Left lung (tissue), 10 donors: Measurements from ENCODE around the gene XXYLT1. TPM values are rescaled to one million over a fixed set of nuclear protein-coding genes. Genes with fewer than 3 reads are reported as not detected.
"Not testable (repeated sequence)": the region's sequence is repeated elsewhere in the genome, so short reads cannot be mapped to it uniquely, and the experiment has no call there.

Experiments used
- ATAC-seq: fragments of 200-7000 bp; cut with Tn5 transposase; one replicate; pipeline ENCODE4 v1.9.1; 2020; ENCODE audit warnings: moderate library complexity
- DNase-seq, 4 donors: peaks; one replicate each; pipeline ENCODE4 v3.0.0-alpha.2; 2013 to 2020
- H3K27ac ChIP-seq, 2 donors: fragments of 200-600 bp; sonication (generic) in 1 of 2; one replicate each; pipeline versions ENCODE4 v1.5.0 to v1.8.0; 2020 to 2021
- H3K27me3 ChIP-seq, 2 donors: fragments of 200-600 bp; sonication (generic) in 1 of 2; one replicate each; pipeline versions ENCODE4 v1.5.0 to v1.8.0; 2020 to 2021
- H3K36me3 ChIP-seq, 2 donors: fragments of 200-600 bp; sonication (generic) in 1 of 2; one replicate each; pipeline versions ENCODE4 v1.5.0 to v1.8.0; 2020 to 2021
- H3K4me1 ChIP-seq, 2 donors: fragments of 200-600 bp; one replicate each; pipeline ENCODE4 v1.8.0; 2021
- H3K4me3 ChIP-seq, 2 donors: fragments of 200-600 bp; sonication (generic) in 1 of 2; one replicate each; pipeline versions ENCODE4 v1.5.0 to v1.8.0; 2020 to 2021; ENCODE audit warnings: mild to moderate bottlenecking in 1 of 2
- H3K9me3 ChIP-seq, 2 donors: fragments of 200-600 bp; sonication (generic) in 1 of 2; one replicate each; pipeline versions ENCODE4 v1.5.0 to v1.8.0; 2020 to 2021
- CTCF ChIP-seq, 2 donors: fragments of 200-600 bp; sonication (generic) in 1 of 2; IDR thresholded peaks; one replicate each; pipeline versions ENCODE4 v1.5.0 to v1.8.0; 2021; ENCODE audit warnings: antibody characterized with exemption in 2 of 2
- intact Hi-C, 2 donors: fragments of 100-400 bp; cut with DNase I; formaldehyde crosslinking; loops; one replicate each; pipeline versions ENCODE4 v1.11.2 to v1.14.2; 2022
- polyA plus RNA-seq, 6 donors: library from polyadenylated mRNA; unstranded; fragments of 120-200 nt; gene quantifications; one replicate each; pipeline ENCODE4 v1.2.1, GENCODE V29; 2013; ENCODE audit not compliant: insufficient read length in 6 of 6
- total RNA-seq, 2 donors: library from RNA; stranded (reverse); fragmentation: NEBNext Ultra II Directional; extraction: Animal tissue kit (Norgen Biotek cat#: 25700); gene quantifications; one replicate each; pipeline ENCODE4 v1.2.1, GENCODE V29; 2021
- donor health status: DM: no; HTN: yes; CAD: no.
- donor health status: DM: no; HTN: no; CAD: no.

The XXYLT1 gene
- total and polyA plus RNA-seq, 8 donors: 11.3 to 31.1 (median 25.5) TPM

- DNase-seq (no peak), ATAC-seq (peak; percentile 68)
- TF ChIP-seq CTCF (IDR thresholded peaks at IDR 0.05): no peak
- intact Hi-C loops: no loop called here
- peak overlapping the region in 1 of 2 donors; percentile 51 for H3K27ac ChIP-seq
- H3K9me3 ChIP-seq: peaks cover 0 to 18% of the 10 kb centered on the region in 2 donors
- no peak overlapping the region for H3K4me3 ChIP-seq
- H3K27me3 ChIP-seq: no peaks in the 10 kb centered on the region
- H3K4me1 ChIP-seq: peaks cover 8 to 30% of the 10 kb centered on the region in 2 donors
- no peaks in the 10 kb centered on the region for H3K36me3 ChIP-seq
These were observed 83.1 kb downstream of the XXYLT1 start for GRCh38 chr3:195187609-195188425.

- H3K27ac ChIP-seq, H3K4me3 ChIP-seq, ATAC-seq, DNase-seq, H3K36me3 ChIP-seq, intact Hi-C loops, H3K27me3 ChIP-seq: not testable (repeated sequence)
- H3K9me3 ChIP-seq: peaks cover 0 to 16% of the 10 kb centered on the region in 2 donors
- peaks cover 16 to 36% of the 10 kb centered on the region in 2 donors for H3K4me1 ChIP-seq
These were observed 84.3 kb downstream of the XXYLT1 start for GRCh38 chr3:195186710-195187047.

DNA sequence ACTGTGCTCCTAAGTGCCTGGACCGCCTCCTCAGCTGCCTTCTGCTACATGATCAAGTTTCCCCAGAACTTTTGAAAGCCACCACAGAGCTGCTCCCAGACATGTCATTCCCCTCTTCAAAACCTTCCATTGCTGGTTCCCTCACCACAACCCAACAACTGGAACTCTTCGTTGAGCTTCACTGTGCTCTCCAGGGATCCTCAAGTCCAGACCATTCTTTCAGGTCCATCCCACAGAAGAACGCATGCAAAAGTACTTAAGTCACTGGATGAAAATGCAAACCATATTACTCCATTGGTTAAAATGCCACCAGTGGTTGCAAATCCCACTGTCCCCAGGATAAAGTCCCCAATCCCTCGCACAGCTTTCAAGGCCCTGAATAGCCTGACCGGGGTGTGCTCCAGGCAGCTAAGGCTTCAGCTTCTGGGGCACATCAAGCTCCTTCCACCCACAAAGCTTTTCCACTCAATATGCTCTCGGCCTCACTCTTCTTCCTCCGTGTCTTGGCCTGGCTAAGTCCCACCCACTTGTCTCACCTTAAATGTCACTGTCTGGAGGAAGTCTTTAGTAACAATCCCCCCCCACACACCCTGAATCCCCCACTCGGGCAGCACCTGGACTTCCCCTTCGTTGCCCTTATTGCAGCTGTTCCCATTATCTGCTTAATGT lies 84.8 kb downstream of the XXYLT1 start:
- ATAC-seq: no peak
- Histone ChIP-seq H3K4me1 (peaks cover 16 to 41% of the 10 kb centered on the region in 2 donors), H3K27ac (peak overlapping the region in 1 of 2 donors; percentile 64), H3K27me3 (no peaks in the 10 kb centered on the region), H3K36me3 (no peaks in the 10 kb centered on the region), H3K4me3 (no peak overlapping the region), H3K9me3 (peaks cover 0 to 11% of the 10 kb centered on the region in 2 donors)
- TF ChIP-seq CTCF (IDR thresholded peaks at IDR 0.05): no peak
- DNase-seq: no peak
- intact Hi-C loops: no loop called here

- peaks cover 16 to 47% of the 10 kb centered on the region in 2 donors for H3K4me1 ChIP-seq
- peak in 2 of 4 donors; percentile 49 to 61 for DNase-seq
- intact Hi-C loops: no loop called here
- H3K27me3 ChIP-seq: no peaks in the 10 kb centered on the region
- peak; percentile 85 for ATAC-seq
- peak overlapping the region in 1 of 2 donors; percentile 64 for H3K27ac ChIP-seq
- H3K9me3 ChIP-seq: peaks cover 0 to 5% of the 10 kb centered on the region in 2 donors
- H3K4me3 ChIP-seq: no peak overlapping the region
- H3K36me3 ChIP-seq: no peaks in the 10 kb centered on the region
- TF ChIP-seq CTCF (IDR thresholded peaks at IDR 0.05): no peak
These were observed 85.4 kb downstream of the XXYLT1 start for GRCh38 chr3:195185583-195185982.

DNA sequence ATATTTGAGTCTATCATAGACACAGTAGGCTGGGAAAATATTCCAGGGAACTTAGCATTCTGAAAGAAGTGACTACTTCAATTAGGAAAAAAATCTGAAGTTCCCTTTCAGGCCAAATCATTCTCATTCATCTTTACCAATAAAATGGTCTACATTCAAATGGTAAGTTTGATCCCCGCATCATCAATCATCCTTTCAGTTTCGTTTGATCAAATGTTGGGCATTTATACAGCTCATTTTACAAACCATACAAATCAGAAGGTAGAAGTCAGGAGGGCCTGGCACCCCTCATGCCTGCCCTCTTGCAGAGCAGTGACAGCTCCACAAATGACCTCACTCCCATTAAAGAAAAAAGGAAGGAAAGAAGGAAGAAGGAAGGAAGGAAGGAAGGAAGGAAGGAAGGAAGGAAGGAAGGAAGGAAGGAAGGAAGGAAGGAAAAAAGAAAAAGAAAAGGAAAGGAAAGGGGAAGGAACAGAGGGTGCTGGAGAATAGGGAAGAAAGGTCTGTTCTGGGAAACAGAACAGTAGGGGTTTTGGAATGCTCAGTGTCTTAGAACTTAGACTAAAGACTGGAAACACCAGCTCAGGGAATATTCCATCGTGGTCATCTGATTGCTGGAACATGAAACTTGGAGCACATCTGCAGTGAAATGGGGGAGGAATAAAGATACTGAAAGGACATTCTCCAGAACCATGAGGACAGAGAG lies 86.1 kb downstream of the XXYLT1 start:
- ATAC-seq (no peak), DNase-seq (no peak)
- intact Hi-C loops: no loop called here
- H3K4me3 ChIP-seq: no peak overlapping the region
- no peaks in the 10 kb centered on the region for H3K36me3 ChIP-seq
- H3K4me1 ChIP-seq: peaks cover 16 to 54% of the 10 kb centered on the region in 2 donors
- H3K9me3 ChIP-seq: no peaks in the 10 kb centered on the region
- TF ChIP-seq CTCF (IDR thresholded peaks at IDR 0.05): no peak
- H3K27me3 ChIP-seq: no peaks in the 10 kb centered on the region
- H3K27ac ChIP-seq: peak overlapping the region in 1 of 2 donors; percentile 64
